GM12878 (cell line): ENCODE results near the gene SIN3B. TPM values are rescaled to one million over a fixed set of nuclear protein-coding genes. Genes with fewer than 3 reads are reported as not detected.

ENCODE experiments used
- ATAC-seq: fragments of 200-7000 bp; cut with Tn5 transposase; 3 replicates; pipeline ENCODE4 v1.9.1; 2020; ENCODE audit warnings: mild to moderate bottlenecking, moderate library complexity
- BruUV-seq: library from RNA; stranded (reverse); fragments of 400-500 nt; replicated peaks from 2 replicates; lab custom pipeline; 2021; lab: Mats Ljungman, UMichigan
- CTCF ChIA-PET: fragments of 300-600 bp; sonication (Branson Sonifier 250); formaldehyde crosslinking; extraction: SDS; loops from one replicate; lab custom pipeline; 2021; ENCODE audit warnings: inconsistent platforms; lab: Yijun Ruan, JAX
- POLR2A ChIA-PET: fragments of 350-600 bp; formaldehyde crosslinking; extraction: SDS; loops from one replicate; lab custom pipeline; 2021; ENCODE audit warnings: inconsistent platforms; lab: Charles Lee
- RAD21 ChIA-PET: fragments of 300-600 bp; sonication (Branson Sonifier 250); formaldehyde crosslinking; loops from one replicate; lab custom pipeline; 2023; ENCODE audit warnings: antibody characterized with exemption; ENCODE audit not compliant: unreplicated experiment; lab: Charles Lee
- SMC1A ChIA-PET: fragments of 300-600 bp; sonication (Branson Sonifier 250); formaldehyde crosslinking; loops from one replicate; lab custom pipeline; 2023; ENCODE audit not compliant: unreplicated experiment, uncharacterized antibody; lab: Charles Lee
- DNase-seq: peaks from one replicate; pipeline ENCODE4 v3.0.0-alpha.2; 2011; ENCODE audit warnings: low read depth, low spot score
- FAIRE-seq: peaks from 3 replicates; lab custom pipeline; 2011; peaks lifted over from hg19 to GRCh38; lab: Jason Lieb, UNC
- H2AFZ ChIP-seq: 2 replicates; pipeline ENCODE4 v1.6.0; 2011; ENCODE audit warnings: low read depth, low read length, control low read depth; ENCODE audit not compliant: control insufficient read depth
- H3K27ac ChIP-seq: 2 replicates; pipeline ENCODE4 v1.5.1; 2011; ENCODE audit warnings: control low read depth; ENCODE audit not compliant: control insufficient read depth, insufficient read depth
- H3K27me3 ChIP-seq, 2 experiments: replicated peaks in 1 of 2; 2 replicates each; pipeline versions ENCODE4 v1.6.0 to v1.6.1; 2011; ENCODE audit warnings: low read length in 1 of 2; ENCODE audit not compliant: control insufficient read depth in 2 of 2, insufficient read depth in 2 of 2
- H3K36me3 ChIP-seq, 2 experiments: 2 replicates each; pipeline ENCODE4 v1.5.1; 2011; ENCODE audit warnings: low read length in 1 of 2; ENCODE audit not compliant: control insufficient read depth in 2 of 2, insufficient read depth in 2 of 2
- H3K4me1 ChIP-seq: 2 replicates; pipeline ENCODE4 v1.6.1; 2011; ENCODE audit warnings: mild to moderate bottlenecking, low read length, moderate library complexity, mixed read lengths; ENCODE audit not compliant: control insufficient read depth, insufficient read depth
- H3K4me2 ChIP-seq: 2 replicates; pipeline ENCODE4 v1.6.0; 2011; ENCODE audit warnings: control low read depth; ENCODE audit not compliant: control insufficient read depth, insufficient read depth
- H3K4me3 ChIP-seq: fragments of 200-600 bp; sonication (generic); 2 replicates; pipeline ENCODE4 v1.5.1; 2016
- H3K79me2 ChIP-seq: 2 replicates; pipeline ENCODE4 v1.6.0; 2011; ENCODE audit warnings: low read length; ENCODE audit not compliant: control insufficient read depth, insufficient read depth
- H3K9ac ChIP-seq: 2 replicates; pipeline ENCODE4 v1.8.0; 2011; ENCODE audit warnings: low read length, control low read depth, mixed read lengths; ENCODE audit not compliant: control insufficient read depth, insufficient read depth
- H3K9me3 ChIP-seq: replicated peaks from 3 replicates; pipeline ENCODE4 v1.5.1; 2011; ENCODE audit warnings: mild to moderate bottlenecking, low read length; ENCODE audit not compliant: control insufficient read depth, insufficient read depth
- H4K20me1 ChIP-seq: 2 replicates; pipeline ENCODE4 v1.6.0; 2011; ENCODE audit not compliant: control insufficient read depth, insufficient read depth
- NBN ChIP-seq: fragments of 450-650 bp; IDR thresholded peaks from 2 replicates; pipeline ENCODE4 v1.6.1; 2016
- NFXL1 ChIP-seq: fragments of 450-650 bp; IDR thresholded peaks from 2 replicates; pipeline ENCODE4 v1.6.1; 2017; ENCODE audit warnings: antibody characterized with exemption, mild to moderate bottlenecking, borderline replicate concordance
- WGBS: methylation state at CpG from one replicate; pipeline ENCODE4 v1.1.6; 2016; ENCODE audit warnings: low lambda C conversion rate; ENCODE audit not compliant: insufficient replicate concordance, insufficient coverage; ENCODE audit errors: missing lambda C conversion rate; 5-methylcytosine and 5-hydroxymethylcytosine counted together
- in situ Hi-C: fragments of 300-500 bp; cut with MboI; formaldehyde crosslinking; loops from 9 replicates; pipeline ENCODE4 v1.14.3; 2018; ENCODE audit warnings: mixed read lengths
- intact Hi-C: fragments of 100-400 bp; cut with micrococcal nuclease; formaldehyde crosslinking; loops from one replicate; pipeline ENCODE4 v1.14.2; 2022; ENCODE audit not compliant: unreplicated experiment
- polyA plus RNA-seq, 11 experiments: library from polyadenylated mRNA; depleted of rRNA in 4 of 11; unstranded in 6 of 11; stranded (reverse) in 5 of 11; fragments of >200 nt; fragmentation: Nextera tagmentation in 4 of 11; fragmentation: Illumina TruSeq in 1 of 11; extraction: Ambion mirVana in 4 of 11; extraction: Trizol in 1 of 11; gene quantifications; 1 replicate in 1 of 11; 2 replicates in 10 of 11; pipeline versions ENCODE4 v1.2.1 to v1.2.3, GENCODE V29; 2011 to 2016; ENCODE audit warnings: inconsistent platforms in 2 of 11, missing spikeins in 2 of 11, low read depth in 1 of 11
- small RNA-seq: library from RNA; depleted of rRNA; stranded (forward); fragments of <200 nt; gene quantifications from one replicate; pipeline ENCODE3, GENCODE V24; 2014
- total RNA-seq, 4 experiments: library from RNA; depleted of rRNA in 3 of 4; stranded (reverse); fragments of >200 nt in 3 of 4; fragmentation: Illumina TruSeq in 1 of 4; extraction: Trizol in 1 of 4; gene quantifications; 2 replicates each; pipeline versions ENCODE4 v1.2.1 to v1.2.3, GENCODE V29; 2013 to 2021

Gene SIN3B
- total and polyA plus RNA-seq, 10 of the 15 experiments (the other 5 are each of a cell fraction or from before 2014, with no cell fraction given): 0.68 to 34.5 (median 15.8) TPM

DNA sequence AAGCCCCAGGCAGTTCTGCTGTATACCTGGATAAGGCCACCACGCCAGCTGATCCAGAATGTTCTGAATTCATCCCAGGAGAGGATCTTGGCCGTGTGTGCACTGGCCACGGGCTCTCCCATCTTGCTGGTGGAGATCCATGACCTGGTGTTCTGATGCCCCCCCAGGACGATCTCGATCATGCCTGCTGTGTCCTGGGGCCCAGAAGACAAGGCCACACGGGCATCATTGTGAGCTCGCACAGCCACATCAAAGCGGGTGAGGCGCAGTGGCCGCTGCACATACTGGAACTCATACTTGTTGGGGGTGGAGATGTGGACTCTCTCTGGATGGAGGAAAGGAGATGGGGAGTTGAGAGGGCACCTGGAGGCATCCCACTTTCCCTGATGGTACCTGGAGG is 99.7 kb downstream of the SIN3B start:
- Histone ChIP-seq H3K79me2 (no peaks in the 10 kb centered on the region), H3K4me1 (no peaks in the 10 kb centered on the region), H3K9me3 (no peaks in the 10 kb centered on the region; the same call in 2 of the 3 replicates), H2AFZ (no peak overlapping the region), H3K27ac (no peak overlapping the region), H3K27me3 (no peaks in the 10 kb centered on the region), H3K4me2 (no peak overlapping the region), H3K36me3 (no peaks in the 10 kb centered on the region), H4K20me1 (no peaks in the 10 kb centered on the region), H3K9ac (no peak overlapping the region), H3K4me3 (no peak overlapping the region)
- ATAC-seq: no peak
- ChIA-PET SMC1A (no interaction called here), POLR2A (interaction anchor here (0.6 kb wide), 1 partner anchor 302 kb away, joined by 3 read pairs; no protein-coding TSS in a partner anchor), RAD21 (no interaction called here), CTCF (no interaction called here)
- in situ Hi-C loops: no loop called here
- no peak for FAIRE-seq
- BruUV-seq: no TSS peak
- DNase-seq: no peak
- TF ChIP-seq NBN (no peak), NFXL1 (no peak)
- intact Hi-C loops: no loop called here
- WGBS: 37% methylated on average over 10 of the region's 10 CpGs

Small RNA genes within 50 kb of the gene (small RNA-seq; reads per million reads assigned to genes)
- gene AC008737.3 (not detected), gene RN7SL823P (not detected), gene RN7SL835P (not detected)

Other genes with a start within 250 kb of the SIN3B start
Only the 7 nearest of the 8 such genes appear.
- gene MED26, start 201.2 kb upstream of the SIN3B start, total RNA-seq (2014; rRNA removed): 13.8 and 15.3 TPM in 2 replicates
- gene MED26, start 201.2 kb upstream of the SIN3B start, total RNA-seq (2014; rRNA removed; fragmentation: Illumina TruSeq; extraction: Trizol): 7.2 and 8.6 TPM in 2 replicates
- gene MED26, start 201.2 kb upstream of the SIN3B start, total RNA-seq (2021): 20.2 and 21.4 TPM in 2 replicates
- gene MED26, start 201.2 kb upstream of the SIN3B start, polyA plus RNA-seq (2011; rRNA removed): 10.0 and 14.0 TPM in 2 replicates
- gene MED26, start 201.2 kb upstream of the SIN3B start, polyA plus RNA-seq (2014; fragmentation: Illumina TruSeq; extraction: Trizol): 3.6 and 8.0 TPM in 2 replicates
- gene MED26, start 201.2 kb upstream of the SIN3B start, polyA plus RNA-seq (2014; fragmentation: Nextera tagmentation; extraction: Ambion mirVana): 1 to 10 TPM; 1.1 to 2.2 TPM
- 12.4 and 15.2 TPM in 2 replicates for gene MED26, start 201.2 kb upstream of the SIN3B start, polyA plus RNA-seq (2014; rRNA removed)
- gene MED26, start 201.2 kb upstream of the SIN3B start, polyA plus RNA-seq (2016; fragmentation: Nextera tagmentation; extraction: Ambion mirVana): 10 to 100 TPM in 1 of 2 experiments, 1 to 10 TPM in 1; 9.2 to 10.1 TPM
- 49.9 and 51.3 TPM in 2 replicates for gene SMIM7, start 169.3 kb upstream of the SIN3B start, total RNA-seq (2014; rRNA removed)
- 68.1 and 69.4 TPM in 2 replicates for gene SMIM7, start 169.3 kb upstream of the SIN3B start, total RNA-seq (2014; rRNA removed; fragmentation: Illumina TruSeq; extraction: Trizol)
- gene SMIM7, start 169.3 kb upstream of the SIN3B start, total RNA-seq (2021): 44.6 and 45.7 TPM in 2 replicates
- gene SMIM7, start 169.3 kb upstream of the SIN3B start, polyA plus RNA-seq (2011; rRNA removed): 88.8 and 96.7 TPM in 2 replicates
- gene SMIM7, start 169.3 kb upstream of the SIN3B start, polyA plus RNA-seq (2014; fragmentation: Illumina TruSeq; extraction: Trizol): 71.7 and 99.7 TPM in 2 replicates
- gene SMIM7, start 169.3 kb upstream of the SIN3B start, polyA plus RNA-seq (2014; fragmentation: Nextera tagmentation; extraction: Ambion mirVana): 100 to 1,000 TPM; 157 to 170 TPM
- 60.0 and 66.0 TPM in 2 replicates for gene SMIM7, start 169.3 kb upstream of the SIN3B start, polyA plus RNA-seq (2014; rRNA removed)
- gene SMIM7, start 169.3 kb upstream of the SIN3B start, polyA plus RNA-seq (2016; fragmentation: Nextera tagmentation; extraction: Ambion mirVana): 10 to 100 TPM; 70.0 to 72.5 TPM
- gene TMEM38A, start 168.3 kb upstream of the SIN3B start, total RNA-seq (2014; rRNA removed): 18.0 and 19.1 TPM in 2 replicates
- gene TMEM38A, start 168.3 kb upstream of the SIN3B start, total RNA-seq (2014; rRNA removed; fragmentation: Illumina TruSeq; extraction: Trizol): 11.9 TPM in 2 replicates
- gene TMEM38A, start 168.3 kb upstream of the SIN3B start, total RNA-seq (2021): 14.5 and 17.2 TPM in 2 replicates
- gene TMEM38A, start 168.3 kb upstream of the SIN3B start, polyA plus RNA-seq (2011; rRNA removed): 9.8 and 12.7 TPM in 2 replicates
- gene TMEM38A, start 168.3 kb upstream of the SIN3B start, polyA plus RNA-seq (2014; fragmentation: Illumina TruSeq; extraction: Trizol): 11.5 and 12.4 TPM in 2 replicates
- 1 to 10 TPM; 4.5 to 6.1 TPM for gene TMEM38A, start 168.3 kb upstream of the SIN3B start, polyA plus RNA-seq (2014; fragmentation: Nextera tagmentation; extraction: Ambion mirVana)
- 17.9 and 20.4 TPM in 2 replicates for gene TMEM38A, start 168.3 kb upstream of the SIN3B start, polyA plus RNA-seq (2014; rRNA removed)
- 10 to 100 TPM; 20.2 to 22.2 TPM for gene TMEM38A, start 168.3 kb upstream of the SIN3B start, polyA plus RNA-seq (2016; fragmentation: Nextera tagmentation; extraction: Ambion mirVana)
- under 0.01 and 0.05 TPM in 2 replicates for gene NWD1, start 109.6 kb upstream of the SIN3B start, total RNA-seq (2014; rRNA removed)
- under 0.01 and 0.05 TPM in 2 replicates for gene NWD1, start 109.6 kb upstream of the SIN3B start, total RNA-seq (2014; rRNA removed; fragmentation: Illumina TruSeq; extraction: Trizol)
- 0.05 and 0.10 TPM in 2 replicates for gene NWD1, start 109.6 kb upstream of the SIN3B start, total RNA-seq (2021)
- gene NWD1, start 109.6 kb upstream of the SIN3B start, polyA plus RNA-seq (2011; rRNA removed): 0.07 and 0.08 TPM in 2 replicates
- gene NWD1, start 109.6 kb upstream of the SIN3B start, polyA plus RNA-seq (2014; fragmentation: Illumina TruSeq; extraction: Trizol): 0.01 TPM in 1 of 2 replicates, not detected in the other
- under 1 TPM in 1 of 2 experiments, not detected in 1; under 0.01 TPM for gene NWD1, start 109.6 kb upstream of the SIN3B start, polyA plus RNA-seq (2014; fragmentation: Nextera tagmentation; extraction: Ambion mirVana)
- gene NWD1, start 109.6 kb upstream of the SIN3B start, polyA plus RNA-seq (2014; rRNA removed): 0.03 and 0.09 TPM in 2 replicates
- gene NWD1, start 109.6 kb upstream of the SIN3B start, polyA plus RNA-seq (2016; fragmentation: Nextera tagmentation; extraction: Ambion mirVana): not detected
- gene F2RL3, start 59.6 kb downstream of the SIN3B start, total RNA-seq (2014; rRNA removed): 0.38 and 0.51 TPM in 2 replicates
- 0.13 and 0.23 TPM in 2 replicates for gene F2RL3, start 59.6 kb downstream of the SIN3B start, total RNA-seq (2014; rRNA removed; fragmentation: Illumina TruSeq; extraction: Trizol)
- 0.74 and 0.85 TPM in 2 replicates for gene F2RL3, start 59.6 kb downstream of the SIN3B start, total RNA-seq (2021)
- gene F2RL3, start 59.6 kb downstream of the SIN3B start, polyA plus RNA-seq (2011; rRNA removed): 0.01 and 0.03 TPM in 2 replicates
- gene F2RL3, start 59.6 kb downstream of the SIN3B start, polyA plus RNA-seq (2014; fragmentation: Illumina TruSeq; extraction: Trizol): 0.14 and 0.24 TPM in 2 replicates
- gene F2RL3, start 59.6 kb downstream of the SIN3B start, polyA plus RNA-seq (2014; fragmentation: Nextera tagmentation; extraction: Ambion mirVana): under 1 TPM; 0.05 to 0.13 TPM
- gene F2RL3, start 59.6 kb downstream of the SIN3B start, polyA plus RNA-seq (2014; rRNA removed): 0.35 and 0.48 TPM in 2 replicates
- gene F2RL3, start 59.6 kb downstream of the SIN3B start, polyA plus RNA-seq (2016; fragmentation: Nextera tagmentation; extraction: Ambion mirVana): 1 to 10 TPM in 1 of 2 experiments, under 1 TPM in 1; 0.88 to 1.2 TPM
- gene CPAMD8, start 197.4 kb downstream of the SIN3B start, total RNA-seq (2014; rRNA removed): 0.40 and 0.54 TPM in 2 replicates
- 0.14 TPM in 1 of 2 replicates, not detected in the other for gene CPAMD8, start 197.4 kb downstream of the SIN3B start, total RNA-seq (2014; rRNA removed; fragmentation: Illumina TruSeq; extraction: Trizol)
- 0.13 and 0.97 TPM in 2 replicates for gene CPAMD8, start 197.4 kb downstream of the SIN3B start, total RNA-seq (2021)
- gene CPAMD8, start 197.4 kb downstream of the SIN3B start, polyA plus RNA-seq (2011; rRNA removed): 0.16 and 0.24 TPM in 2 replicates
- gene CPAMD8, start 197.4 kb downstream of the SIN3B start, polyA plus RNA-seq (2014; fragmentation: Illumina TruSeq; extraction: Trizol): 0.05 and 0.12 TPM in 2 replicates
- not detected for gene CPAMD8, start 197.4 kb downstream of the SIN3B start, polyA plus RNA-seq (2014; fragmentation: Nextera tagmentation; extraction: Ambion mirVana)
- 0.83 and 1.1 TPM in 2 replicates for gene CPAMD8, start 197.4 kb downstream of the SIN3B start, polyA plus RNA-seq (2014; rRNA removed)
- gene CPAMD8, start 197.4 kb downstream of the SIN3B start, polyA plus RNA-seq (2016; fragmentation: Nextera tagmentation; extraction: Ambion mirVana): under 1 TPM; 0.21 to 0.25 TPM
- gene HAUS8, start 246.1 kb downstream of the SIN3B start, total RNA-seq (2014; rRNA removed): 15.4 and 22.7 TPM in 2 replicates
- 22.8 and 24.0 TPM in 2 replicates for gene HAUS8, start 246.1 kb downstream of the SIN3B start, total RNA-seq (2014; rRNA removed; fragmentation: Illumina TruSeq; extraction: Trizol)
- 32.0 and 36.8 TPM in 2 replicates for gene HAUS8, start 246.1 kb downstream of the SIN3B start, total RNA-seq (2021)
- gene HAUS8, start 246.1 kb downstream of the SIN3B start, polyA plus RNA-seq (2011; rRNA removed): 21.3 and 24.6 TPM in 2 replicates
- gene HAUS8, start 246.1 kb downstream of the SIN3B start, polyA plus RNA-seq (2014; fragmentation: Illumina TruSeq; extraction: Trizol): 33.1 and 37.2 TPM in 2 replicates
- gene HAUS8, start 246.1 kb downstream of the SIN3B start, polyA plus RNA-seq (2014; fragmentation: Nextera tagmentation; extraction: Ambion mirVana): 10 to 100 TPM; 24.2 to 35.7 TPM
- 34.6 and 37.4 TPM in 2 replicates for gene HAUS8, start 246.1 kb downstream of the SIN3B start, polyA plus RNA-seq (2014; rRNA removed)
- 10 to 100 TPM; 43.0 to 43.9 TPM for gene HAUS8, start 246.1 kb downstream of the SIN3B start, polyA plus RNA-seq (2016; fragmentation: Nextera tagmentation; extraction: Ambion mirVana)